Adrenal gland (tissue), 5 donors: Measurements from ENCODE around the gene ACTG1.

Experiments
- CTCF ChIP-seq, 6 experiments: fragments of 450-650 bp in 4 of 6; fragments of 200-600 bp in 2 of 6; sonication (generic) in 1 of 6; IDR thresholded peaks; 1 replicate in 5 of 6; 2 replicates in 1 of 6; pipeline versions ENCODE4 v1.5.1 to v1.8.0; 2016 to 2021; ENCODE audit warnings: antibody characterized with exemption in 6 of 6, mild to moderate bottlenecking in 2 of 6, moderate library complexity in 1 of 6
- POLR2A ChIP-seq, 2 donors: fragments of 450-650 bp; IDR thresholded peaks; one replicate each; pipeline ENCODE4 v1.6.1; 2017; ENCODE audit warnings: antibody characterized with exemption in 2 of 2, mild to moderate bottlenecking in 2 of 2, moderate library complexity in 1 of 2
- donor health status: DM: no; HTN: no; CAD: no.

GRCh38 chr17:81541123-81541522, 28.5 kb upstream of the ACTG1 start:
- TF ChIP-seq CTCF (IDR thresholded peaks at IDR 0.05) (no peak), POLR2A (IDR thresholded peaks at IDR 0.05) (no peak)
